SJCRH30 (cell line): Measurements from ENCODE around the gene NSMF. TPM values are rescaled to one million over a fixed set of nuclear protein-coding genes. Genes with fewer than 3 reads are reported as not detected.
"Not testable (repeated sequence)": the region's sequence is repeated elsewhere in the genome, so short reads cannot be mapped to it uniquely, and the experiment has no call there.

Experiments used
- DNase-seq, 2 experiments: peaks; one replicate each; pipeline ENCODE4 v3.0.0-alpha.2; 2015 to 2020
- H3K27ac ChIP-seq: fragments of 250-450 bp; sonication (Bioruptor Pico); 2 replicates; pipeline ENCODE4 v1.5.1; 2020; ENCODE audit warnings: mild to moderate bottlenecking, moderate library complexity
- H3K27me3 ChIP-seq: fragments of 250-450 bp; sonication (Bioruptor Pico); 2 replicates; pipeline ENCODE4 v1.5.1; 2020; ENCODE audit warnings: mild to moderate bottlenecking, moderate library complexity
- H3K36me3 ChIP-seq: fragments of 250-450 bp; sonication (Bioruptor Pico); 2 replicates; pipeline ENCODE4 v1.5.1; 2020; ENCODE audit warnings: mild to moderate bottlenecking, moderate library complexity
- H3K4me1 ChIP-seq: fragments of 250-450 bp; sonication (Bioruptor Pico); 2 replicates; pipeline ENCODE4 v1.5.1; 2020; ENCODE audit warnings: mild to moderate bottlenecking, moderate library complexity
- H3K4me3 ChIP-seq: fragments of 250-450 bp; sonication (Bioruptor Pico); 2 replicates; pipeline ENCODE4 v1.5.1; 2020; ENCODE audit warnings: mild to moderate bottlenecking, moderate library complexity
- H3K9me3 ChIP-seq: fragments of 250-450 bp; sonication (Bioruptor Pico); replicated peaks from 2 replicates; pipeline ENCODE4 v1.5.1; 2020; ENCODE audit warnings: mild to moderate bottlenecking, moderate library complexity
- total RNA-seq: library from RNA; depleted of rRNA; stranded (reverse); fragments of >200 nt; shearing (Covaris generic); gene quantifications from 2 replicates; pipeline ENCODE4 v1.2.3, GENCODE V29; 2014

Gene NSMF
- total RNA-seq, 1 experiment from 2014 or later = 40.3 TPM

DNA sequence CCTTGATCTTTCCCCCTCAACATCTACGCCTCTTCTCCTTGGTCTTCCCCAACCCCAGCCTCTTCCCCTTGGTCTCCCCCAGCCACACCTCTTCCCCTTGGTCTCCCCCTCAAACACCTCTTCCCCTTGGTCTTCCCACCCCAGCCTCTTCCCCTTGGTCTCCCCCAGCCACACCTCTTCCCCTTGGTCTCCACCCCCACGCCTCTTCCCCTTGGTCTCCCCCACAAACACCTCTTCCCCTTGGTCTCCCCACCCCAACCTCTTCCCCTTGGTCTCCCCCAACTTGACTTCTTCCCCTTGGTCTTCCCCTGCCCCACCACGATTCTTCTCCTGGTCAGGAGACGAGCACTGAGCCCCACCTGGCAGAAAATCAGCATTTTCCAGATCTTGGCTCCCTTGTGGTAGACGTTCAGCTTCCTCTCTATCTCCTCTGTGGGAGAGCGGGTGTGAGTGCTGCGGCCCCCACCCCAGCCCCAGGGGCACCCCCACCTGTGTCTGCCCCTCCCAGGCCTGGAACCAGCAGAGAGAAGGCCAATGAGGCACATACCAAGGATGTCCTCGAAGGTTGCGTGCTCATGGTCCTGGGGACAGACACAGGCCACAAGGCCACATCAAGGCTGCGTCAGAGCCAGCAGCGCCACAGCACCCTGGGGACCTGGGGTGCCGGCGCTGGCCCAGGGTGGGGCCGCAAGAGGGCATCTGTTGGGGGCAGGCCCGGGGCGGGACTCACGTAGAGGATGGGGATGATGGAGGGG, 7.0 kb downstream of the NSMF start:
- DNase-seq = no peak
- Histone ChIP-seq H3K36me3 (peaks cover 53% of the 10 kb centered on the region), H3K27me3 (no peaks in the 10 kb centered on the region), H3K4me1 (no peaks in the 10 kb centered on the region), H3K27ac (no peak overlapping the region), H3K9me3 (no peaks in the 10 kb centered on the region), H3K4me3 (no peak overlapping the region)

DNA sequence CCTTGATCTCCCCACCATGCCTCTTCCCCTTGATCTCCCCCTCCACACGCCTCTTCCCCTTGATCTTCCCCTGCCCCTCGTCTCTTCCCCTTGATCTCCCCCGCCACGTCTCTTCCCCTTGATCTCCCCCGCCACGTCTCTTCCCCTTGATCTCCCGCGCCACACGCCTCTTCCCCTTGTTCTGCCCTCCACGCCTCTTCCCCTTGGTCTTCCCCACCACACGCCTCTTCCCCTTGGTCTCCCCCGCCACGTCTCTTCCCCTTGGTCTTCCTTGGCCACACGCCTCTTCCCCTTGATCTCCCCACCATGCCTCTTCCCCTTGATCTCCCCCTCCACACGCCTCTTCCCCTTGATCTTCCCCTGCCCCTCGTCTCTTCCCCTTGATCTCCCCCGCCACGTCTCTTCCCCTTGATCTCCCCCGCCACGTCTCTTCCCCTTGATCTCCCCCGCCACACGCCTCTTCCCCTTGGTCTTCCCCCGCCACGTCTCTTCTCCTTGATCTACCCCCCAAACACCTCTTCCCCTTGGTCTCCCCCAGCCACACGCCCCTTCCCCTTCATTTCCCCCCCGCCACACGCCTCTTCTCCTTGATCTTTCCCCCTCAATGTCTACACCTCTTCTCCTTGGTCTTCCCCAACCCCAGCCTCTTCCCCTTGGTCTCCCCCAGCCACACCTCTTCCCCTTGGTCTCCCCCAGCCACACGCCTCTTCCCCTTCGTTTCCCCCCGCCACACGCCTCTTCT, 7.7 kb downstream of the NSMF start:
- H3K27me3 ChIP-seq = not testable (repeated sequence)

DNA sequence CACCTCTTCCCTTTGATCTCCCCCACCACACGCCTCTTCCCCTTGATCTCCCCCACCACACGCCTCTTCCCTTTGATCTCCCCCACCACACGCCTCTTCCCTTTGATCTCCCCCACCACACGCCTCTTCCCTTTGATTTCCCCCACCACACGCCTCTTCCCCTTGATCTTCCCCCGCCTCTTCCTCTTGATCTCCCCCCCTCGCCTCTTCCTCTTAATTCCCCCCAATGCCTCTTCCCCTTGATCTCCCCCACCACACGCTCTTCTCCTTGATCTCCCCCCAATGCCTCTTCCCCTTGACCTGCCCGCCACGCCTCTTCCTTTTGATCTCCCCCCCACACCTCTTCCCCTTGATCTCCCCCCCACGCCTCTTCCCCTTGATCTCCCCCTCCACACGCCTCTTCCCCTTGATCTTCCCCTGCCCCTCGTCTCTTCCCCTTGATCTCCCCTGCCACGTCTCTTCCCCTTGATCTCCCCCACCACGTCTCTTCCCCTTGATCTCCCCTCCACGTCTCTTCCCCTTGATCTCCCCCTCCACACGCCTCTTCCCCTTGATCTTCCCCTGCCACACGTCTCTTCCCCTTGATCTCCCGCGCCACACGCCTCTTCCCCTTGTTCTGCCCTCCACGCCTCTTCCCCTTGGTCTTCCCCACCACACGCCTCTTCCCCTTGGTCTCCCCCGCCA, 8.5 kb downstream of the NSMF start:
- H3K4me1 ChIP-seq, H3K4me3 ChIP-seq, DNase-seq, H3K27me3 ChIP-seq, H3K27ac ChIP-seq, H3K9me3 ChIP-seq: not testable (repeated sequence)
- peaks cover 40% of the 10 kb centered on the region for H3K36me3 ChIP-seq

More for the DNA sequence above, 7.7 kb downstream of the NSMF start:
- peaks cover 48% of the 10 kb centered on the region for H3K36me3 ChIP-seq
- H3K27ac ChIP-seq, H3K4me3 ChIP-seq, H3K9me3 ChIP-seq, H3K4me1 ChIP-seq, DNase-seq: not testable (repeated sequence)

DNA sequence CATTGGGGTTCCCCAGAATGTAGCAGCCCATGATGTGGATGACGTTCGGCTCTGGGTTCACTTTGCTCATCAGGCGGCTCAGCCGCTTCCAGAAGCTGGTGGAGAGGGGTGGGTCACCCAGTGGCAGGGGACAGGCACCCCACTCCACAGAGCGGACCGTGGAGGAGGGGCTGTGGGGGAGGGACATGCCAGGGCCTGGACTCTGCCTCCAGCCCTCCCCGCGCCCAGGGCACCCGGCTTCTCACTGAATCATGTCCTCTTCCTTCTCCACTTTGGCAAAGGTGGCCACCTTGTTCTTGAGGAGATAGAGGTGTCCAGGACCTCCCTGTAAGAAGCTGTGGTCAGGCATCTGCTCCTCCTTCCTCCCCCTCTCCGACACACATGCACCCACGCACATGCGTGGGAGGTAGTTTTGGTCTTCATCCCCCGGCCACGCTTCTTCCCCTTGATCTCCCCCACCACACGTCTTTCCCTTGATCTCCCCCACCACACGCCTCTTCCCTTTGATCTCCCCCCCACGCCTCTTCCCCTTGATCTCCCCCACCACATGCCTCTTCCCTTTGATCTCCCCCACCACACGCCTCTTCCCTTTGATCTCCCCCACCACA, 9.1 kb downstream of the NSMF start:
- Histone ChIP-seq H3K4me1 (peaks cover 5% of the 10 kb centered on the region), H3K27me3 (no peaks in the 10 kb centered on the region), H3K36me3 (peaks cover 34% of the 10 kb centered on the region), H3K4me3 (no peak overlapping the region), H3K27ac (no peak overlapping the region), H3K9me3 (no peaks in the 10 kb centered on the region)
- no peak for DNase-seq

DNA sequence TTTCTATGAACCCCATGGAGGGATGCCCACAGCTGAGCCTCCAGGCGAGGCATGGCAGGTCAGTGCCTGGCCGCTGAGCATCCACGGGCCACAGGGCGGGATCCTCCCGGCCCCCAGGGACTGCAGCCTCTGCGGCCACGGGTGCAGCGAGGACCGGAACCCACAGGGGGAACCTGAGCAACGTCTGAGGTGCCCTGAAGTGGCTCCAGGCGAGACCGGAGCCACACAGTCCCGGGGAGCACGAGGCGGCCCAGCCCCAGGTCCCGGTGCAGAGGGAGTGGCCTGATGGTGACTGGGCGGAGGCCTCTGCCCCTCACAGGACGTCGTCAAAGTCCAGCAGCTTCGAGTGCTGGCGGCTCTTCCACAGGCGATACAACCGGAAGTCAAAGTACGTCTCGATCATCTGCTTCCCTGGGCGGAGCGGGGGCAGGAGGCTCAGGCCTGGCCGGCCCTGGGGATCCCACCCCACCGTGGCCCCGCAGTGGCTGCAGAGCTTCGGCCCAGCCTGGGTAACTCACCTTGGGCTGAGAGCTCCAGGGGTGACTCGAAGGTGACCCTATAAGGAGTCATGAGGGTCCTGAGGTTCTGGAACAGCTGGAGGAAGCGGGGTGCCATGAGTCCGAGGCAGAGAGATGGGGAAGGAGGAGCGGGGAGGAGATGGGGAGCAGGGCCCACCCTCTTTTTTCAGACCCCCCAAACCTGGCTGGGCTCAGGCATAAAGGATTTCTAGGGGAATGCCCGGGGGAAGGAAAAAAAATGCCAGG, 9.9 kb downstream of the NSMF start:
- DNase-seq = no peak
- H3K27ac ChIP-seq = no peak overlapping the region
- H3K36me3 ChIP-seq = peaks cover 28% of the 10 kb centered on the region
- no peaks in the 10 kb centered on the region for H3K27me3 ChIP-seq
- H3K4me1 ChIP-seq = peaks cover 7% of the 10 kb centered on the region
- H3K4me3 ChIP-seq = no peak overlapping the region
- no peaks in the 10 kb centered on the region for H3K9me3 ChIP-seq

- Histone ChIP-seq H3K9me3 (no peaks in the 10 kb centered on the region), H3K27ac (no peak overlapping the region), H3K4me3 (no peak overlapping the region), H3K4me1 (peaks cover 7% of the 10 kb centered on the region), H3K27me3 (no peaks in the 10 kb centered on the region), H3K36me3 (peaks cover 25% of the 10 kb centered on the region)
- DNase-seq = no peak
Observed at GRCh38 chr9:137448602-137448962, 10.6 kb downstream of the NSMF start.

DNA sequence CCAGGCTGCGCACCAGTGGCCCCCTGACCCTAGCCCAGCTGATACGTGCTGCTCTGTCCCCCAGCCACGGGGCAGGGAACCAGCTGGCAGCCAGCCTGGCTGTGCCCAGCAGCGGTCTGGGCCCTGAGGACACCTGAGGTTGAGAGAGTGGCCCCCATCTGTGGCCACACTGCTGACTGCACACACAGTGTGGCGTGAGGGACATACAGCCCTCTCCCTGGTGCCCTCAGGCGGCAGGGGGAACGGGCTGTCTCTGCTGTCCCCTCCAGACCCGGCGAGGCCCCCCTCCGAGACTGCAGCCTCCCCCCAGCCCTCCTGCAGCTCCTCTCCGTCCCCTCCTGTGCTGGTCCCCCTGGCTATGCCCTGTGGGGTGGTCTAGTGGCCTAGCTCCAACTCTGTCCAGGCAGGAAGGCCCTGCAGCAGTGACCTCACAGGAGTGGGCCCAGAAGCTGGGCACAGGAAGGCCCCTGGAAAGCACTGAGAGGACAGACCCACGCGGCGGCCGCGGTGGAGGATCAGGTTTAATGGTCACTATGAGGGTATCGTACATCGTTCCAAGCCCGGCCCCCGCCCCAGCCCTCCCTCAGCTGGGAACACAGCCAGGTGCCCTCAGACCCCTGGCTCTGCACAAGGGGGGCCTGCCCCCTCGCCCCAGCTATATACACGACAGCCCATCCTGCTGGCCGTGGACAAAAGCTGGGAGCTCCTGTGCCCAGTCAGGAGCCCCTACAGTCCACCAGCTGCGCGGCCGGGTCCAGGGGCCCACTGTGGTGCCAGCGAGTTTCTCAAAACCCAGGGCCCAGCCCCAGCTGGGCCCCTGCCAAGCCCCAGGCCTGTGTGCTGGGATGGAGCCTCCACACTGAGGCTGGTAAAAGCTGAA, 11.2 kb downstream of the NSMF start:
- no peak for DNase-seq
- Histone ChIP-seq H3K4me1 (peaks cover 7% of the 10 kb centered on the region), H3K36me3 (peaks cover 18% of the 10 kb centered on the region; the same call in 1 of the 2 replicates), H3K4me3 (no peak overlapping the region), H3K27me3 (no peaks in the 10 kb centered on the region), H3K9me3 (no peaks in the 10 kb centered on the region), H3K27ac (no peak overlapping the region)

DNA sequence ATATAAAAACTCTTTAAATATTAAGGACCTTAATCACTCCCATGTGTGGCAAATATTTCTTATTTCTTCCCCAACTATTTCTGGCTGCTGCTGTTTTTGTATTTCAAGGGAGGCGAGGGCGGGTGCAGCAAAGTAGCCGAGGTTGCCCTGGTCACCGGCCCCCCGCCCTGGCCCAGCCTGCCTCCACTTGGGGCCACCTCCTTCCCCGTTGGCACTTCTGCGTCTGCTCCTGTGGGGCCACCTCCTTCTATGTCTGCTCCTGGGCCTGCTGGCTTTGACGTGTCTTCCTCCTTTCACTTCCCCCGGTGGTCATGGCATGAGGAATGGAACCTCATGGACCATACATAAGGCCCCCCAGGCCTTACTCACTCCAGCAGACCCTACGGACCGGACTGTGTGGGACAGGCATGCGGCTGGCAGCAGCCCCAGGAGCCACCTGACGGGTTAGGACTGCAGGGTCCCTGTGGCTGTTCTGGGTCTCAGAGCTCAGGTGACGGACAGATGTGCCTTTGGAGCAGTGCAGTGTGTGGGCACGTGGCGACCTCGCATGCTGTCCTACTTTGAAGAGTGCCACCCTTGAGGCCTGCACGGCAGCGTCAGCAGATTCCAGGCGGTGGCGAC, 12.2 kb downstream of the NSMF start:
- Histone ChIP-seq H3K36me3 (0 out of 2 replicates have a peak, but pooled peaks cover 11% of the 10 kb centered on the region), H3K4me1 (peaks cover 10% of the 10 kb centered on the region), H3K27ac (no peak overlapping the region), H3K9me3 (0 out of 2 replicates have a peak, but pooled peaks cover 2% of the 10 kb centered on the region), H3K4me3 (no peak overlapping the region), H3K27me3 (no peaks in the 10 kb centered on the region; the same call in 1 of the 2 replicates)
- no peak for DNase-seq

- H3K36me3 ChIP-seq = 0 out of 2 replicates have a peak, but pooled peaks cover 11% of the 10 kb centered on the region
- peaks cover 10% of the 10 kb centered on the region for H3K4me1 ChIP-seq
- DNase-seq = no peak
- no peaks in the 10 kb centered on the region; the same call in 1 of the 2 replicates for H3K27me3 ChIP-seq
- H3K9me3 ChIP-seq = 0 out of 2 replicates have a peak, but pooled peaks cover 2% of the 10 kb centered on the region
- no peak overlapping the region for H3K27ac ChIP-seq
- H3K4me3 ChIP-seq = no peak overlapping the region
Observed at GRCh38 chr9:137445930-137446431, 13.2 kb downstream of the NSMF start.

DNA sequence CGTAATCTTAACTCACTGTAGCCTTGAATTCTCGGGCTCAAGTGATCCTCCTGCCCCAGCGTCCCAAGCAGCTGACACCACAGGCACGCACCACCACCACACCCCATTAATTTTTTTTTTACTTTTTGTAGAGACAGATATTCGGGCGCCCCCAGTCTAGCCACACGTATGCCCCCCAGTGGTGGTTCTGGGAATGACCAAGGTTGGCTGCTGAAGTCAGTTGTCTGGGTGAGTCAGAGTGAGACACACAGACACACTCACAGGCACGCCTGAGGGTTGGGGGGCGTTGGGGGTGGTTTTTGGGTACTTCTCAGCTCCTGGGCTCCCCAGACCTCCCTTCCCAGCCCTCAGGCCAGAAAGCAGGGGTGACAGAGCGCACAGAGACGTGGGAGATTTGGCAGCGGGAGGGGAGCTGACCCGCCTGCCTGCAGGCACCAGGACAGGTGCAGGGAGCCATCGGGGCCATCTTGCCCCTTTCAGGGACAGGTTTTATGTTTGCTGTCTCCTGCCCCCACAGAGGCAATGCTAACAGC, 13.8 kb downstream of the NSMF start:
- H3K27me3 ChIP-seq = no peaks in the 10 kb centered on the region; the same call in 1 of the 2 replicates
- DNase-seq = peak; percentile 84 to 92
- no peak overlapping the region for H3K27ac ChIP-seq

GRCh38 chr9:137444106-137444790, 14.9 kb downstream of the NSMF start:
- no peak overlapping the region for H3K27ac ChIP-seq
- H3K36me3 ChIP-seq = 0 out of 2 replicates have a peak, but pooled peaks cover 2% of the 10 kb centered on the region
- peaks cover 10% of the 10 kb centered on the region for H3K4me1 ChIP-seq
- DNase-seq = no peak
- H3K27me3 ChIP-seq = no peaks in the 10 kb centered on the region; the same call in 1 of the 2 replicates
- H3K9me3 ChIP-seq = 0 out of 2 replicates have a peak, but pooled peaks cover 2% of the 10 kb centered on the region
- no peak overlapping the region for H3K4me3 ChIP-seq

More for the DNA sequence above, 13.8 kb downstream of the NSMF start:
- Histone ChIP-seq H3K36me3 (0 out of 2 replicates have a peak, but pooled peaks cover 11% of the 10 kb centered on the region), H3K4me1 (peaks cover 10% of the 10 kb centered on the region), H3K4me3 (no peak overlapping the region), H3K9me3 (0 out of 2 replicates have a peak, but pooled peaks cover 2% of the 10 kb centered on the region)

GRCh38 chr9:137441935-137442321, 17.2 kb downstream of the NSMF start:
- Histone ChIP-seq H3K4me3 (no peak overlapping the region), H3K4me1 (peaks cover 10% of the 10 kb centered on the region), H3K27me3 (no peaks in the 10 kb centered on the region; the same call in 1 of the 2 replicates), H3K27ac (no peak overlapping the region), H3K36me3 (no peaks in the 10 kb centered on the region), H3K9me3 (0 out of 2 replicates have a peak, but pooled peaks cover 2% of the 10 kb centered on the region)
- no peak for DNase-seq
